HG02623 (cell line): ENCODE data around the gene PHF20.
"Not testable (repeated sequence)": the region's sequence is repeated elsewhere in the genome, so short reads cannot be mapped to it uniquely, and the experiment has no call there.

Experiments used
- ATAC-seq: cut with Tn5 transposase; IDR thresholded peaks from one replicate; pipeline ENCODE4 v1.9.1; 2021; ENCODE audit warnings: moderate library complexity; ENCODE audit not compliant: unreplicated experiment

PHF20 gene

GRCh38 chr20:35883336-35883777 is 111.5 kb downstream of the PHF20 start:
- ATAC-seq = no peak

- no peak for ATAC-seq
These were observed 112.1 kb downstream of the PHF20 start for GRCh38 chr20:35883778-35884540.

- ATAC-seq = no peak
These were observed 112.7 kb downstream of the PHF20 start for GRCh38 chr20:35884541-35884865.

GRCh38 chr20:35885212-35885611 is 113.4 kb downstream of the PHF20 start:
- no peak for ATAC-seq

GRCh38 chr20:35886537-35886936 is 114.7 kb downstream of the PHF20 start:
- ATAC-seq = no peak

GRCh38 chr20:35887393-35888064 is 115.7 kb downstream of the PHF20 start:
- no peak for ATAC-seq

- no peak for ATAC-seq
These were observed 116.8 kb downstream of the PHF20 start for GRCh38 chr20:35888657-35889056.

- ATAC-seq = no peak
These were observed 119.6 kb downstream of the PHF20 start for GRCh38 chr20:35891375-35891774.

- no peak for ATAC-seq
These were observed 121.1 kb downstream of the PHF20 start for GRCh38 chr20:35892871-35893270.

GRCh38 chr20:35893942-35894341 is 122.1 kb downstream of the PHF20 start:
- ATAC-seq = peak; percentile 58

- ATAC-seq = not testable (repeated sequence)
These were observed 123.7 kb downstream of the PHF20 start for GRCh38 chr20:35895516-35895915.

- ATAC-seq = no peak
These were observed 127.2 kb downstream of the PHF20 start for GRCh38 chr20:35899064-35899463.

GRCh38 chr20:35901230-35901629 is 129.4 kb downstream of the PHF20 start:
- ATAC-seq = not testable (repeated sequence)

- no peak for ATAC-seq
These were observed 130.1 kb downstream of the PHF20 start for GRCh38 chr20:35901678-35902544.

GRCh38 chr20:35902545-35902941 is 130.7 kb downstream of the PHF20 start:
- ATAC-seq = no peak

GRCh38 chr20:35903843-35904242 is 132.0 kb downstream of the PHF20 start:
- ATAC-seq = no peak

- ATAC-seq = no peak
These were observed 133.3 kb downstream of the PHF20 start for GRCh38 chr20:35904982-35905663.

- ATAC-seq = no peak
These were observed 135.3 kb downstream of the PHF20 start for GRCh38 chr20:35907017-35907701.

GRCh38 chr20:35908007-35908406 is 136.2 kb downstream of the PHF20 start:
- ATAC-seq = no peak

GRCh38 chr20:35909176-35909575 is 137.4 kb downstream of the PHF20 start:
- no peak for ATAC-seq
